NOMO-1 (cell line): ENCODE results near the gene SPATA20.

Experiments used
- DNase-seq, 2 experiments: peaks; one replicate each; lab custom pipeline; 2025; ENCODE audit not compliant: unreplicated experiment in 2 of 2; lab: John Stamatoyannopoulos, UW

SPATA20 gene

GRCh38 chr17:50538549-50539410 lies 8.2 kb upstream of the SPATA20 start:
- DNase-seq: no peak

- no peak for DNase-seq
These were observed 7.0 kb upstream of the SPATA20 start for GRCh38 chr17:50539762-50540559.

- no peak for DNase-seq
These were observed 6.2 kb upstream of the SPATA20 start for GRCh38 chr17:50540560-50541401.

GRCh38 chr17:50541402-50541715 lies 5.6 kb upstream of the SPATA20 start:
- no peak for DNase-seq

- DNase-seq: peak; percentile 61 to 80
These were observed 5.0 kb upstream of the SPATA20 start for GRCh38 chr17:50541716-50542688.

GRCh38 chr17:50542795-50543774 lies 3.9 kb upstream of the SPATA20 start:
- no peak for DNase-seq

GRCh38 chr17:50544516-50544915 lies 2.5 kb upstream of the SPATA20 start:
- no peak for DNase-seq

- no peak for DNase-seq
These were observed 1.7 kb upstream of the SPATA20 start for GRCh38 chr17:50545311-50545710.

- DNase-seq: no peak
These were observed 306 bp upstream of the SPATA20 start for GRCh38 chr17:50546701-50547034.

- no peak for DNase-seq
These were observed 736 bp downstream of the SPATA20 start for GRCh38 chr17:50547736-50548083.

- DNase-seq: no peak
These were observed 1.9 kb downstream of the SPATA20 start for GRCh38 chr17:50548831-50549230.

- DNase-seq: no peak
These were observed 2.4 kb downstream of the SPATA20 start for GRCh38 chr17:50549256-50549941.

GRCh38 chr17:50549969-50550368 lies 3.0 kb downstream of the SPATA20 start:
- DNase-seq: no peak

GRCh38 chr17:50550661-50551432 lies 3.9 kb downstream of the SPATA20 start:
- peak in 1 of 2 experiments; percentile 26 for DNase-seq

- no peak for DNase-seq
These were observed 4.5 kb downstream of the SPATA20 start for GRCh38 chr17:50551433-50551815.

- DNase-seq: no peak
These were observed 4.9 kb downstream of the SPATA20 start for GRCh38 chr17:50551884-50552283.

- no peak for DNase-seq
These were observed 7.2 kb downstream of the SPATA20 start for GRCh38 chr17:50554201-50554600.

GRCh38 chr17:50556803-50557202 lies 9.8 kb downstream of the SPATA20 start:
- no peak for DNase-seq
